Fibroblast of skin of abdomen (primary cell): ENCODE measurements around the gene RNF144A.

Experiments used
- DNase-seq: peaks from one replicate; pipeline ENCODE4 v3.0.0-alpha.2; 2013

Gene RNF144A

DNA sequence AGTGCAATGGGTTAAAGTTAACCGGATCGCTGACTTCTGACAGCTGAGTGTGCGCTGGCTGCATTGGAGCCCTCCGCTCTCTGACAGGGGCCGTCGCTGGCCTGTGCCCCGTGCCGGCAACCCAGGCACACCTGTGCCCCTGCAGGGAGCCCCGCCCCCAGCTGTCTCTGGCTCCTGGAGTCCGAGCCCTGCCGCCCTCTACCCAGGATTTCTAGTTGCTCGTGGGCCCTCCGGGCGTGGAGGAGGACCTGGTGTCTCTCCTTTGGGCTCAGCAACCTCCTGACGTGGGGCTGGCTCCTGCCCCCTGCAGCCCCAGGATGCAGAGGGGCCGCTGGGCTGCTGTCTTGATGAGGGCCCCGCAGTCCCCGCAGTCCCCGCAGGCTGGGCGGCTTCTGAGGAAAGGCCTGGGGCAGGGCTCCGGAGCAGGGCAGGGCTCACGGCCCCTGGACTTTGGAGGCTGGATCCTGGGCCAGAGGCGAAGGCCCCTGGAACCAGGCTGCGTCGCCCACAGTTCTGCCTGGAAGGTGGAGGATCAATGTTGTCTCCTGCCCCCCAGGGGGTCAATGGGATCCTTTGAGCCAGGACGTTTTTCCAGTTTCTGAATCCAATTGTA lies 172.8 kb downstream of the RNF144A start:
- no peak for DNase-seq

DNA sequence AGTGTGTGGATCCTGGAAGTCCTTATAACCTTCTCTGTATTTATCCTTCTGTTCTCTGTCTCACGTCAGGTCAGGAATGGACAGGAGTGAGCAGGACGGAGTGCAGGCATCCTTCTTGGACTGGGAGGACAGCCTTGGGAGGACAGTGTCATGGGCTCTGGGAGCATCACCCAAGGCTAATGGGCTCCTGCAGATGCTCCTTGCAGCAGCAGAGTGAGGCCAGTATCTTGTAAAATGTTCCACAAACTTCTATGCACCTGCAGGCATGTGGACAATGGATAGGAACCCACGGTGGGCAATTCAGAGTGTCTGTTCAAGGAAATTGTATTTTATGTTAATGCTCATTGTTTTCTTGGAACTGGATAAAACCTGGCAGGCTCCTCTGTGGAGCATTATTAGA lies 176.2 kb downstream of the RNF144A start:
- DNase-seq, result no peak
